H9 (cell line): ENCODE data around the gene ZRANB1. TPM values are rescaled to one million over a fixed set of nuclear protein-coding genes. Genes with fewer than 3 reads are reported as not detected.

Source experiments
- DNase-seq: peaks from one replicate; pipeline ENCODE4 v3.0.0-alpha.2; 2017
- H2AFZ ChIP-seq: one replicate; pipeline ENCODE4 v1.6.1; 2013; ENCODE audit warnings: mild to moderate bottlenecking, low read length, control low read depth, moderate library complexity
- H2AK5ac ChIP-seq: 2 replicates; pipeline ENCODE4 v1.6.1; 2013; ENCODE audit warnings: low read length, control low read depth, mixed read lengths; ENCODE audit not compliant: insufficient read length
- H2BK120ac ChIP-seq: one replicate; pipeline ENCODE4 v1.6.1; 2013; ENCODE audit warnings: low read depth, mild to moderate bottlenecking, low read length, control low read depth, inconsistent platforms; ENCODE audit not compliant: poor library complexity, severe bottlenecking
- H2BK12ac ChIP-seq: 2 replicates; pipeline ENCODE4 v1.6.1; 2013; ENCODE audit warnings: low read length, control low read depth, mixed read lengths, low read depth; ENCODE audit not compliant: insufficient read length
- H2BK15ac ChIP-seq: 2 replicates; pipeline ENCODE4 v1.6.1; 2013; ENCODE audit warnings: low read depth, low read length, control low read depth
- H2BK20ac ChIP-seq: one replicate; pipeline ENCODE4 v1.6.1; 2013; ENCODE audit warnings: low read depth, mild to moderate bottlenecking, low read length, control low read depth, inconsistent platforms; ENCODE audit not compliant: poor library complexity, severe bottlenecking
- H2BK5ac ChIP-seq: 2 replicates; pipeline ENCODE4 v1.6.1; 2013; ENCODE audit warnings: low read length, control low read depth, mixed read lengths; ENCODE audit not compliant: insufficient read length
- H3K14ac ChIP-seq: 2 replicates; pipeline ENCODE4 v1.6.1; 2013; ENCODE audit warnings: low read length, control low read depth; ENCODE audit not compliant: insufficient read depth
- H3K18ac ChIP-seq: 2 replicates; pipeline ENCODE4 v1.6.1; 2013; ENCODE audit warnings: low read depth, mild to moderate bottlenecking, mixed read lengths, low read length, control low read depth; ENCODE audit not compliant: insufficient read length
- H3K23ac ChIP-seq: 2 replicates; pipeline ENCODE4 v1.6.1; 2013; ENCODE audit warnings: low read length, control low read depth, mixed read lengths, low read depth; ENCODE audit not compliant: insufficient read length
- H3K23me2 ChIP-seq: 2 replicates; pipeline ENCODE4 v1.6.1; 2013; ENCODE audit warnings: low read depth, mild to moderate bottlenecking, mixed read lengths, low read length, control low read depth; ENCODE audit not compliant: insufficient read length, poor library complexity, severe bottlenecking
- H3K27ac ChIP-seq: 2 replicates; pipeline ENCODE4 v1.5.1; 2013; ENCODE audit warnings: low read length, control low read depth, mixed read lengths, low read depth; ENCODE audit not compliant: insufficient read length
- H3K27me3 ChIP-seq: 2 replicates; pipeline ENCODE4 v1.6.1; 2013; ENCODE audit warnings: low read length, control low read depth, inconsistent platforms; ENCODE audit not compliant: insufficient read depth
- H3K4ac ChIP-seq: 2 replicates; pipeline ENCODE4 v1.6.1; 2013; ENCODE audit warnings: low read depth, mild to moderate bottlenecking, control low read depth, inconsistent platforms, low read length, moderate library complexity
- H3K4me1 ChIP-seq: 2 replicates; pipeline ENCODE4 v1.6.1; 2013; ENCODE audit warnings: low read length, control low read depth, inconsistent platforms; ENCODE audit not compliant: insufficient read depth
- H3K4me2 ChIP-seq: 2 replicates; pipeline ENCODE4 v1.6.1; 2013; ENCODE audit warnings: low read length, control low read depth, mixed read lengths; ENCODE audit not compliant: insufficient read length, insufficient read depth
- H3K56ac ChIP-seq: 2 replicates; pipeline ENCODE4 v1.6.1; 2013; ENCODE audit warnings: low read depth, mild to moderate bottlenecking, mixed read lengths, low read length, control low read depth; ENCODE audit not compliant: insufficient read length
- H3K79me1 ChIP-seq: 2 replicates; pipeline ENCODE4 v1.6.1; 2013; ENCODE audit warnings: low read depth, mild to moderate bottlenecking, moderate library complexity, low read length, control low read depth, inconsistent platforms; ENCODE audit not compliant: insufficient read depth, poor library complexity, severe bottlenecking
- H3K79me2 ChIP-seq: 2 replicates; pipeline ENCODE4 v1.6.1; 2013; ENCODE audit warnings: low read length, control low read depth, inconsistent platforms; ENCODE audit not compliant: insufficient read depth
- H3K9ac ChIP-seq: 2 replicates; pipeline ENCODE4 v1.6.1; 2013; ENCODE audit warnings: low read length, control low read depth, mixed read lengths; ENCODE audit not compliant: insufficient read length; ENCODE audit errors: extremely low read depth
- H3K9me3 ChIP-seq: one replicate; pipeline ENCODE4 v1.6.1; 2013; ENCODE audit warnings: low read depth, low read length, inconsistent platforms; ENCODE audit not compliant: control insufficient read depth
- H3T11ph ChIP-seq: one replicate; pipeline ENCODE4 v1.6.1; 2013; ENCODE audit warnings: mild to moderate bottlenecking, low read length, control low read depth, inconsistent platforms
- H4K20me1 ChIP-seq: one replicate; pipeline ENCODE4 v1.6.1; 2013; ENCODE audit not compliant: control insufficient read depth, insufficient read length, insufficient read depth
- H4K5ac ChIP-seq: 2 replicates; pipeline ENCODE4 v1.6.1; 2013; ENCODE audit warnings: low read depth, mild to moderate bottlenecking, mixed read lengths, low read length, control low read depth; ENCODE audit not compliant: insufficient read length
- H4K8ac ChIP-seq: replicated peaks from 2 replicates; pipeline ENCODE4 v1.6.1; 2013; ENCODE audit warnings: low read length, control low read depth, mixed read lengths, low read depth; ENCODE audit not compliant: insufficient read length
- H4K91ac ChIP-seq: 2 replicates; pipeline ENCODE4 v1.6.1; 2013; ENCODE audit warnings: low read depth, mild to moderate bottlenecking, moderate library complexity, mixed read lengths, low read length, control low read depth; ENCODE audit not compliant: insufficient read length
- H3K27ac Mint-ChIP-seq, 3 experiments: 2 replicates in 2 of 3; 3 replicates in 1 of 3; pipeline ENCODE4 v1.8.0; 2020 to 2021; ENCODE audit warnings: mixed read lengths in 3 of 3, mild to moderate bottlenecking in 1 of 3, moderate library complexity in 1 of 3
- H3K27me3 Mint-ChIP-seq: 2 replicates; pipeline ENCODE4 v1.8.0; 2021; ENCODE audit warnings: low read depth, mild to moderate bottlenecking, moderate library complexity, mixed read lengths
- H3K36me3 Mint-ChIP-seq, 3 experiments: 2 replicates in 2 of 3; 3 replicates in 1 of 3; pipeline ENCODE4 v1.8.0; 2020 to 2021; ENCODE audit warnings: low read depth in 3 of 3, mixed read lengths in 3 of 3; ENCODE audit not compliant: insufficient read depth in 1 of 3
- H3K4me1 Mint-ChIP-seq, 2 experiments: 2 replicates each; pipeline ENCODE4 v1.8.0; 2020; ENCODE audit warnings: mixed read lengths in 2 of 2
- H3K4me3 Mint-ChIP-seq, 2 experiments: 2 replicates in 1 of 2; 3 replicates in 1 of 2; pipeline ENCODE4 v1.8.0; 2020 to 2021; ENCODE audit warnings: mild to moderate bottlenecking in 2 of 2, mixed read lengths in 2 of 2, moderate library complexity in 1 of 2
- H3K9me3 Mint-ChIP-seq, 2 experiments: 2 replicates in 1 of 2; 3 replicates in 1 of 2; pipeline ENCODE4 v1.8.0; 2020; ENCODE audit warnings: mild to moderate bottlenecking in 2 of 2, mixed read lengths in 2 of 2, moderate library complexity in 1 of 2
- CTCF ChIP-seq: fragments of 200-600 bp; sonication (generic); conservative IDR thresholded peaks from 3 replicates; pipeline ENCODE4 v1.8.0; 2021; ENCODE audit warnings: antibody characterized with exemption, mild to moderate bottlenecking
- whole genome bisulfite sequencing: extraction: QIAGEN DNeasy Blood & Tissue Kit; methylation state at CpG from one replicate; pipeline ENCODE4 v1.1.7; 2013; ENCODE audit warnings: missing lambda C conversion rate, low lambda C conversion rate, mixed read lengths; ENCODE audit not compliant: insufficient read length; ENCODE audit errors: extremely low coverage; 5-methylcytosine and 5-hydroxymethylcytosine counted together
- microRNA-seq: library from miRNA; unstranded; fragments of <30 nt; microRNA quantifications from one replicate; pipeline ENCODE4, GENCODE V29; 2020; ENCODE audit warnings: borderline microRNAs expressed
- total RNA-seq: library from RNA; stranded (reverse); gene quantifications from 2 replicates; pipeline ENCODE4 v1.2.1, GENCODE V29; 2021

The ZRANB1 gene
- total RNA-seq, 1 experiment from 2014 or later: 17.4 TPM

- H4K8ac ChIP-seq: no peak overlapping the region
- peak overlapping the region; percentile 76 to 96 (median 94); a peak in 5 of 7 replicates for H3K27ac Mint-ChIP-seq
Measured at GRCh38 chr10:125037145-125037877, 95.4 kb downstream of the ZRANB1 start.

More at GRCh38 chr10:125037145-125037877, 95.4 kb downstream of the ZRANB1 start:
- H2BK15ac ChIP-seq: no peak overlapping the region
- H2BK12ac ChIP-seq: no peak overlapping the region
- peaks cover 13% of the 10 kb centered on the region for H3K79me1 ChIP-seq
- Mint-ChIP-seq H3K27me3 (no peaks in the 10 kb centered on the region; the same call in 1 of the 2 replicates), H3K36me3 (peaks cover 28 to 67% (median 66%) of the 10 kb centered on the region in 3 experiments; a peak in 6 of 7 replicates), H3K4me3 (no peak overlapping the region), H3K4me1 (peaks cover 66 to 84% of the 10 kb centered on the region in 2 experiments), H3K9me3 (no peaks in the 10 kb centered on the region)
- H3T11ph ChIP-seq: no peak overlapping the region
- peaks cover 47% of the 10 kb centered on the region; the same call in 1 of the 2 replicates for H3K79me2 ChIP-seq
- no peak overlapping the region for H2AK5ac ChIP-seq
- H2BK20ac ChIP-seq: no peak overlapping the region
- H3K4ac ChIP-seq: no peak overlapping the region
- WGBS: no CpG with 5 or more reads among the region's 8 CpGs
- no peak overlapping the region for H2BK120ac ChIP-seq
- no peaks in the 10 kb centered on the region for H3K27me3 ChIP-seq
- no peak overlapping the region for H3K23ac ChIP-seq
- H3K4me2 ChIP-seq: no peak overlapping the region
- no peak overlapping the region for H2AFZ ChIP-seq
- H3K9ac ChIP-seq: no peak overlapping the region
- no peak overlapping the region for H4K91ac ChIP-seq
- H3K9me3 ChIP-seq: no peaks in the 10 kb centered on the region
- H2BK5ac ChIP-seq: no peak overlapping the region
- no peak overlapping the region for H4K5ac ChIP-seq
- H4K20me1 ChIP-seq: peaks cover 2% of the 10 kb centered on the region
- H3K56ac ChIP-seq: no peak overlapping the region
- DNase-seq: no peak
- no peak overlapping the region for H3K18ac ChIP-seq
- no peaks in the 10 kb centered on the region for H3K23me2 ChIP-seq
- no peak for TF ChIP-seq CTCF
- no peak overlapping the region for H3K14ac ChIP-seq
- peaks cover 16% of the 10 kb centered on the region for H3K4me1 ChIP-seq
- peak overlapping the region; percentile 5 for H3K27ac ChIP-seq

Small RNA genes within 50 kb of the gene (microRNA-seq; reads per million reads assigned to microRNA genes)
- not detected for gene MIR4296

Other genes with a start within 250 kb of the ZRANB1 start
- 10.6 and 11.5 TPM in 2 replicates for gene FAM53B, start 197.7 kb upstream of the ZRANB1 start, total RNA-seq
- gene EEF1AKMT2, start 150.2 kb upstream of the ZRANB1 start, total RNA-seq: 17.8 and 19.0 TPM in 2 replicates
- 11.4 and 12.2 TPM in 2 replicates for gene ABRAXAS2, start 140.3 kb upstream of the ZRANB1 start, total RNA-seq
- 212 and 218 TPM in 2 replicates for gene CTBP2, start 218.4 kb downstream of the ZRANB1 start, total RNA-seq